ENCODE measurements around the gene ELMO1. TPM values are rescaled to one million over a fixed set of nuclear protein-coding genes. Genes with fewer than 3 reads are reported as not detected.
"Not testable (repeated sequence)": the region's sequence is repeated elsewhere in the genome, so short reads cannot be mapped to it uniquely, and the experiment has no call there.

The ELMO1 gene
- total RNA-seq, 1 donor from 2014 or later, result 21.2 TPM

- no peak for ATAC-seq
- DNase-seq (ENCODE audit: low spot score), result no peak
Measured at GRCh38 chr7:37153376-37153775, 295.3 kb downstream of the ELMO1 start.

GRCh38 chr7:37151741-37152413 is 296.8 kb downstream of the ELMO1 start:
- ATAC-seq (peak; percentile 66), DNase-seq (ENCODE audit: low spot score) (no peak)

- DNase-seq (ENCODE audit: low spot score) (no peak), ATAC-seq (peak; percentile 13)
Measured at GRCh38 chr7:37150856-37151255, 297.8 kb downstream of the ELMO1 start.

- no peak for DNase-seq (ENCODE audit: low spot score)
- ATAC-seq, result peak; percentile 75
Measured at GRCh38 chr7:37150180-37150579, 298.5 kb downstream of the ELMO1 start.

- no peak for ATAC-seq
- no peak for DNase-seq (ENCODE audit: low spot score)
Measured at GRCh38 chr7:37149773-37150124, 298.9 kb downstream of the ELMO1 start.

- ATAC-seq, result peak; percentile 35
- no peak for DNase-seq (ENCODE audit: low spot score)
Measured at GRCh38 chr7:37149051-37149772, 299.5 kb downstream of the ELMO1 start.

GRCh38 chr7:37145682-37146081 is 303.0 kb downstream of the ELMO1 start:
- ATAC-seq (no peak), DNase-seq (ENCODE audit: low spot score) (no peak)

GRCh38 chr7:37144423-37144822 is 304.2 kb downstream of the ELMO1 start:
- no peak for DNase-seq (ENCODE audit: low spot score)
- ATAC-seq, result no peak

- DNase-seq (ENCODE audit: low spot score) (no peak), ATAC-seq (no peak)
Measured at GRCh38 chr7:37142958-37143357, 305.7 kb downstream of the ELMO1 start.

- DNase-seq (ENCODE audit: low spot score) (no peak), ATAC-seq (peak; percentile 65)
Measured at GRCh38 chr7:37141742-37142141, 306.9 kb downstream of the ELMO1 start.

- not testable (repeated sequence) for ATAC-seq
Measured at GRCh38 chr7:37133902-37134301, 314.8 kb downstream of the ELMO1 start.

GRCh38 chr7:37131855-37132254 is 316.8 kb downstream of the ELMO1 start:
- ATAC-seq (peak; percentile 57), DNase-seq (ENCODE audit: low spot score) (no peak)

More at GRCh38 chr7:37133902-37134301, 314.8 kb downstream of the ELMO1 start:
- not testable (repeated sequence) for DNase-seq (ENCODE audit: low spot score)

- DNase-seq (ENCODE audit: low spot score) (no peak), ATAC-seq (no peak)
Measured at GRCh38 chr7:37129035-37129425, 319.6 kb downstream of the ELMO1 start.

- ATAC-seq (peak; percentile 47), DNase-seq (ENCODE audit: low spot score) (no peak)
Measured at GRCh38 chr7:37128327-37129034, 320.2 kb downstream of the ELMO1 start.

- no peak for ATAC-seq
- no peak for DNase-seq (ENCODE audit: low spot score)
Measured at GRCh38 chr7:37119296-37119860, 329.3 kb downstream of the ELMO1 start.

- ATAC-seq, result no peak
Measured at GRCh38 chr7:37118004-37118403, 330.7 kb downstream of the ELMO1 start.

GRCh38 chr7:37117292-37117691 is 331.4 kb downstream of the ELMO1 start:
- DNase-seq (ENCODE audit: low spot score) (no peak), ATAC-seq (no peak)

More at GRCh38 chr7:37118004-37118403, 330.7 kb downstream of the ELMO1 start:
- no peak for DNase-seq (ENCODE audit: low spot score)

- DNase-seq (ENCODE audit: low spot score), result no peak
- no peak for ATAC-seq
Measured at GRCh38 chr7:37116093-37116701, 332.5 kb downstream of the ELMO1 start.

- ATAC-seq (no peak), DNase-seq (ENCODE audit: low spot score) (no peak)
Measured at GRCh38 chr7:37113661-37114355, 334.9 kb downstream of the ELMO1 start.

GRCh38 chr7:37112876-37113275 is 335.8 kb downstream of the ELMO1 start:
- ATAC-seq (no peak), DNase-seq (ENCODE audit: low spot score) (no peak)

All from left lobe of liver (tissue), 2 donors.